ENCODE measurements around the gene KRT2. TPM values are rescaled to one million over a fixed set of nuclear protein-coding genes. Genes with fewer than 3 reads are reported as not detected.
"Not testable (repeated sequence)": the region's sequence is repeated elsewhere in the genome, so short reads cannot be mapped to it uniquely, and the experiment has no call there.

The KRT2 gene
- total RNA-seq, 2 experiments from 2014 or later = 0.10 TPM; not detected in 1

GRCh38 chr12:52673713-52674432 is 21.9 kb upstream of the KRT2 start:
- Mint-ChIP-seq H3K27ac (no peak overlapping the region), H3K4me3 (no peak overlapping the region), H3K27me3 (ENCODE audit: low read depth) (peaks cover 20% of the 10 kb centered on the region), H3K4me1 (ENCODE audit: low read depth) (no peaks in the 10 kb centered on the region), H3K9me3 (ENCODE audit: insufficient read depth) (no peaks in the 10 kb centered on the region), H3K36me3 (ENCODE audit: low read depth) (no peaks in the 10 kb centered on the region)
- ChIA-PET CTCF (interaction anchor here (0.6 to 1.0 kb wide), 2 partner anchors 55 to 356 kb away, joined by 3 read pairs; no protein-coding TSS in a partner anchor), POLR2A (interaction anchor here (0.7 kb wide), 1 partner anchor 621 kb away, joined by 3 read pairs; the partner anchor contains the start of gene PFDN5)
- ATAC-seq (no peak), DNase-seq (no peak)

DNA sequence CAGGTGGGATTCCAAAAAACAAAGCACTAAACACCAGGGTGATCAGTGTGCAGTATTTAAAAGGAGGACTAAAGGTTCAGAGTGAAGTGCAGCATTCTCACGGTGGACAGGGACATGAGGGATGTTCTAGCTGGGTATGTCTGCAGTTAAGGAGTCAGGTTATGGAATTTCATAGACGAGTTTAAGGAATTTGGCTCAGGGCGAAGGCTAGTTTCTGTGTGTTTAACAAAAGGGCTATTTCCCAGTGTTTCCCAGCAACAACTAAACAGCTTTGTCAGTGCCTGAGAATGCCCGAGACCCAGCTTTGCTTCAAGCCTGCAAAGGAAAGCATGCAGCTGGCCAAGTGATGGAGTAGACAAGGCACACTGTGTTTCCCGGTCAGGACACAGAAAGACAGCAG is 21.2 kb upstream of the KRT2 start:
- Mint-ChIP-seq H3K4me1 (ENCODE audit: low read depth) (no peaks in the 10 kb centered on the region), H3K4me3 (no peak overlapping the region), H3K36me3 (ENCODE audit: low read depth) (no peaks in the 10 kb centered on the region), H3K9me3 (ENCODE audit: insufficient read depth) (no peaks in the 10 kb centered on the region), H3K27ac (no peak overlapping the region), H3K27me3 (ENCODE audit: low read depth) (peaks cover 18% of the 10 kb centered on the region)
- no peak for DNase-seq
- ChIA-PET POLR2A (no interaction called here), CTCF (interaction anchor here (0.7 to 1.5 kb wide), 7 partner anchors 26 to 648 kb away, joined by 3 to 8 read pairs (median 4); no protein-coding TSS in a partner anchor)
- no peak for ATAC-seq

DNA sequence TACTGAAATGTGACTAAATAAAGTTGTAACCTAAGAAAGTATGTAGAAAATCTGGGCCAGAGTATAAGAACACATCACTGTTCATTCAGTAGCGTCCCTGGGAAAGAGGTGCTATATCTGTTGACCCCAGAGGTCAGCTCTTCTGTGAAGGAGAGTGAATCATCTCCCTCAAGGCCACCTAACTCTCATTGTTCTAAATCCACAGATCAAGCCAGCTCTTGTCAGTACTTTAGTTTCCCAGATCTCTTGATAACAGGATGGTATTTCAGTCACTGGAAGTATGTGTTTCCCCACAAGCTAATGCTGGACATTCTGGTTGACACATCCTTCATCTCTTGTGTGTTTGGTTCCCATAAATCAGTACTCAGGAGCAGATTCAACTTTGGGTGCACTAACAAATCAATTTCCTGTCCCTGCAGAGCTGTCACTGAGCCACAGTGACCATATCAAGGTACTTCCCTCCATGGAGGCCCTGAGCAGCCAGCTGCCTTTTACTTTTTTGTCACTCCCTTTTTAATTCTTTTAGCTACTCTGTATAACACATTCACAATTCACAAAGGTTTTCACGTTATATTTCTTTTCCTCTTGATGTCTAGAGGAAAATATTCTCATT is 20.4 kb upstream of the KRT2 start:
- POLR2A ChIA-PET = no interaction called here
- CTCF ChIA-PET = interaction anchor here (0.7 to 1.5 kb wide), 7 partner anchors 25 to 647 kb away, joined by 3 to 8 read pairs (median 4); no protein-coding TSS in a partner anchor
- no peak for ATAC-seq

GRCh38 chr12:52670961-52671360 is 18.9 kb upstream of the KRT2 start:
- ChIA-PET POLR2A (no interaction called here), CTCF (no interaction called here)
- no peak for ATAC-seq
- DNase-seq = no peak
- Mint-ChIP-seq H3K4me1 (ENCODE audit: low read depth) (no peaks in the 10 kb centered on the region), H3K27me3 (ENCODE audit: low read depth) (peaks cover 9% of the 10 kb centered on the region), H3K4me3 (no peak overlapping the region), H3K27ac (no peak overlapping the region), H3K9me3 (ENCODE audit: insufficient read depth) (no peaks in the 10 kb centered on the region), H3K36me3 (ENCODE audit: low read depth) (no peaks in the 10 kb centered on the region)

More for the DNA sequence above, 20.4 kb upstream of the KRT2 start:
- no peaks in the 10 kb centered on the region for H3K4me1 Mint-ChIP-seq (ENCODE audit: low read depth)
- no peak overlapping the region for H3K4me3 Mint-ChIP-seq
- H3K9me3 Mint-ChIP-seq (ENCODE audit: insufficient read depth) = no peaks in the 10 kb centered on the region
- H3K27me3 Mint-ChIP-seq (ENCODE audit: low read depth) = peaks cover 13% of the 10 kb centered on the region
- H3K27ac Mint-ChIP-seq = no peak overlapping the region
- no peaks in the 10 kb centered on the region for H3K36me3 Mint-ChIP-seq (ENCODE audit: low read depth)
- DNase-seq = no peak

DNA sequence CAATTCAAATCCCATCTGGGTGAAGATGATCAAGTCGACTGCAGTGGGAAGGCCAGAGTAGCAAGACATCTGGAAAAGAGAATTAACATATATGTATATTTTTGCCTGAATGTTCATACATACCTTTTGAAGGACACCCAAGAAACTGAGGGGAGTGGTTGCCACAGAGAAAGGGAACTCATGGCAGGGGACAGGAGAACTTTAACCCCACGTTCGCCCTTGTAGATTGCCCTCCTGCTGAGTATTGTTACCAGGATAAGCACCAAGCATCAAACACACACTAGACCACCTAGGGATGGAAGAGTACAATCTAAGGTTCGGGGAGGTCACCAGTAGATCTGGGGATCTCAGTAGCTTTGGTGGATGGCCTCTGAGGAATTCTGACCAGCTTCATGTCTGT is 18.5 kb upstream of the KRT2 start:
- CTCF ChIA-PET = no interaction called here
- Mint-ChIP-seq H3K9me3 (ENCODE audit: insufficient read depth) (no peaks in the 10 kb centered on the region), H3K4me1 (ENCODE audit: low read depth) (no peaks in the 10 kb centered on the region), H3K36me3 (ENCODE audit: low read depth) (no peaks in the 10 kb centered on the region), H3K27me3 (ENCODE audit: low read depth) (peaks cover 9% of the 10 kb centered on the region), H3K4me3 (no peak overlapping the region), H3K27ac (no peak overlapping the region)
- DNase-seq = no peak
- POLR2A ChIA-PET = no interaction called here
- ATAC-seq = no peak

- DNase-seq; POLR2A ChIA-PET; H3K36me3 Mint-ChIP-seq (ENCODE audit: low read depth); H3K4me1 Mint-ChIP-seq (ENCODE audit: low read depth); H3K4me3 Mint-ChIP-seq; H3K27ac Mint-ChIP-seq; H3K9me3 Mint-ChIP-seq (ENCODE audit: insufficient read depth); ATAC-seq; CTCF ChIA-PET: not testable (repeated sequence)
- H3K27me3 Mint-ChIP-seq (ENCODE audit: low read depth) = peaks cover 10% of the 10 kb centered on the region
Measured at GRCh38 chr12:52669941-52670340, 17.9 kb upstream of the KRT2 start.

DNA sequence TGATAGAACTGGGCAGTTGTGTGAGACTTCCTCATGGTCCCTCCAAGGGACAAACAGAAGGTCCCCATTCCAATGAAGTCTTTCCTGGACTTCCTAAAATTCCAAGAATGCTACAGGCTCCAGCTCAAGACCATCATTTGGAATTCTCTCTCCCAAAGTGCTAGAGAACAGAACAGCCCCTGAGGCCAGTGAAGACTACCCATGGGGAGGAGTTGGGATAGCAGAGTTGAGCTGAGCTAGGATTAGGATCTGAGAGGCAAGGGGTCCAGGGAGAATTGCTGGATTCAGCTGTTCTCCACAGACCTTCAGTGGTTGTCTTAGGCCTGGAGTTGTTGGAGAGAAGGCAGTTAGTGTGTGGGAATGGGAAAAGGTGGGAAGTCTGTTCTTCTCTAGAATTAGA is 17.4 kb upstream of the KRT2 start:
- DNase-seq (no peak), ATAC-seq (no peak)
- Mint-ChIP-seq H3K27me3 (ENCODE audit: low read depth) (peaks cover 10% of the 10 kb centered on the region), H3K9me3 (ENCODE audit: insufficient read depth) (no peaks in the 10 kb centered on the region), H3K4me3 (no peak overlapping the region), H3K36me3 (ENCODE audit: low read depth) (no peaks in the 10 kb centered on the region), H3K4me1 (ENCODE audit: low read depth) (no peaks in the 10 kb centered on the region), H3K27ac (no peak overlapping the region)
- CTCF ChIA-PET = no interaction called here
- POLR2A ChIA-PET = no interaction called here

DNA sequence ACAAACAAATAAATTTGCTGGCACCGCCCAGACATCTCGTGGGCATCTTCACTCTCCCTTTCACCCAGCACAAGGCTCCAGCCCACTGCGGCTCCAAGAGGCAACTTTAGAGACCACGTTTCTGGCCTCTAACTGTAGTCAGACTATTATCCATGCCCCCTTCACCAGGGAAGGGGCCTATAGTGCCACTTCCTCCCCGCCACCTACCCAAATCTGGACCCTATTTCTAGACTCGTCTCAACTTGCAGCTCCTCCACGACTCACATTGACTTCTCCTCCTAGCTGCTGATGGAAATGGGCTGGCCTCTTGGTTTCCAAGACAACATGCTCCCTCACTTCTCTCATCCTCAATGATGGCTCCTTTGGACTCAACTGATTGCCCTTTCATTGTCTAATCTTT is 15.9 kb upstream of the KRT2 start:
- Mint-ChIP-seq H3K27me3 (ENCODE audit: low read depth) (peaks cover 9% of the 10 kb centered on the region), H3K4me3 (no peak overlapping the region), H3K4me1 (ENCODE audit: low read depth) (no peaks in the 10 kb centered on the region), H3K9me3 (ENCODE audit: insufficient read depth) (no peaks in the 10 kb centered on the region), H3K36me3 (ENCODE audit: low read depth) (no peaks in the 10 kb centered on the region), H3K27ac (no peak overlapping the region)
- ATAC-seq (no peak), DNase-seq (no peak)
- ChIA-PET CTCF (interaction anchor here (1.1 kb wide), 1 partner anchor 57 kb away, joined by 3 read pairs; no protein-coding TSS in a partner anchor), POLR2A (no interaction called here)

DNA sequence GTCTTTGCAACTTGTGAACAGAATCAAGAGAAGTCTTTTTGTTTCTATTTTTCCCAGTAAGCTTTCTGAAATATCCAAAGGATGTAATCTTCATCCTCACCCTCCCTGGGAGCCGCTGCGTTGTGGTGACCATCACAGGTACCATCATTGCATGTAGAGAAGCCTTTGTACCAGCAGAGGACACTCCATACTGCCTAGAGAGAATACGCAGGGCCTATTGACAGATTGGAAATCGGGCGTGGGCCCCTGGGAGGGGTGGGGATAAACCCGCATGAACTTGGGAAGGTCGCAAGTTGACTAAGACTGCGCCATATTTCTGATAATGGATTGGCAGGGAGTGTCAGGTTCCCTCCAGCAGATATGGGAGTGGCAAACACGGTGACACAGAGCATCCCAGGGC is 15.5 kb upstream of the KRT2 start:
- Mint-ChIP-seq H3K27ac (no peak overlapping the region), H3K36me3 (ENCODE audit: low read depth) (no peaks in the 10 kb centered on the region), H3K27me3 (ENCODE audit: low read depth) (peaks cover 9% of the 10 kb centered on the region), H3K9me3 (ENCODE audit: insufficient read depth) (no peaks in the 10 kb centered on the region), H3K4me3 (no peak overlapping the region), H3K4me1 (ENCODE audit: low read depth) (peaks cover under 1% of the 10 kb centered on the region)
- ChIA-PET POLR2A (no interaction called here), CTCF (interaction anchor here (0.7 to 1.3 kb wide), 4 partner anchors 23 to 203 kb away, joined by 3 to 4 read pairs (median 3); no protein-coding TSS in a partner anchor)
- no peak for DNase-seq
- no peak for ATAC-seq

DNA sequence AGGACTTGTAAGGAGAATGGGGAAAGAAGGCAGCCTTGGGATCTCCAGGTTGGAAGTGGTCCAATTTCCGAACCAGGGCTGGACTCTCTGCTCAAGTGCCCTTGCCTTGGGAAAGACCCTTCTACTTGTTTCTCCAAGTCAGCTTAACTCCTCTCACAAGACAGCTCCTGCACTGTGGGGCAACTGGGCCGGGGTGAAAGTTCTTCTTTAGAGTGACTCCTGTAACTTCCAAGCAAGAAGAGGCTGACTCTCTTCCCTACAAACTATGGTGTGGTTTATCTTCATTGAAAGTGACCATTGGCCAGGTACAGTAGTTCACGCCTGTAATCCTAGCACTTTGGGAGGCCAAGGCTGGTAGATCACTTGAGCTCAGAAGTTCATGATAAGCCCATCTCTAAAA is 14.5 kb upstream of the KRT2 start:
- no peaks in the 10 kb centered on the region for H3K36me3 Mint-ChIP-seq (ENCODE audit: low read depth)
- H3K9me3 Mint-ChIP-seq (ENCODE audit: insufficient read depth) = no peaks in the 10 kb centered on the region
- no peak overlapping the region for H3K4me3 Mint-ChIP-seq
- no peak overlapping the region for H3K27ac Mint-ChIP-seq
- H3K27me3 Mint-ChIP-seq (ENCODE audit: low read depth) = peaks cover 9% of the 10 kb centered on the region
- DNase-seq (no peak), ATAC-seq (no peak)
- CTCF ChIA-PET = interaction anchor here (1.3 to 1.7 kb wide), 3 partner anchors 12 to 80 kb away, joined by 3 to 8 read pairs (median 3); no protein-coding TSS in a partner anchor
- POLR2A ChIA-PET = interaction anchor here (0.6 kb wide), 1 partner anchor 230 kb away, joined by 3 read pairs; no protein-coding TSS in a partner anchor
- peaks cover 8% of the 10 kb centered on the region for H3K4me1 Mint-ChIP-seq (ENCODE audit: low read depth)

- H3K36me3 Mint-ChIP-seq (ENCODE audit: low read depth) = no peaks in the 10 kb centered on the region
- ChIA-PET POLR2A (no interaction called here), CTCF (interaction anchor here (1.4 to 2.0 kb wide), 3 partner anchors 53 to 80 kb away, joined by 3 to 6 read pairs (median 3); no protein-coding TSS in a partner anchor)
- peaks cover 8% of the 10 kb centered on the region for H3K27me3 Mint-ChIP-seq (ENCODE audit: low read depth)
- H3K4me1 Mint-ChIP-seq (ENCODE audit: low read depth) = peaks cover 8% of the 10 kb centered on the region
- no peak for ATAC-seq
- H3K27ac Mint-ChIP-seq = no peak overlapping the region
- no peak for DNase-seq
- H3K9me3 Mint-ChIP-seq (ENCODE audit: insufficient read depth) = no peaks in the 10 kb centered on the region
- no peak overlapping the region for H3K4me3 Mint-ChIP-seq
Measured at GRCh38 chr12:52663420-52663819, 11.4 kb upstream of the KRT2 start.

DNA sequence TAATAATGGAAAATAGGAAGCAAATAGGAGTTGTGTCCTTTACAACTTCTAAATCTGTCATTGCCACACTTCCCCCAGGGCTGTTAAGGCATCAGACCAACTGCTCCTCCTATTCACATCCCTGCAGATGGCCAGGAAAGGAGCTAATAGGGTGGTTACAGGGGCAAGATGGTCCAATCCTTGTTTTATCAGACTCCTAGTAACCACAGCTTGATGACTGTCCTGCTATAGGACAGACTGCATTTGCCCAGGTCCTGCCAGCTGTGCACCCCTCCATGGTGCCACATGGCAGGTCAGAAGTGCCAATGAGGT is 10.9 kb upstream of the KRT2 start:
- peaks cover 8% of the 10 kb centered on the region for H3K4me1 Mint-ChIP-seq (ENCODE audit: low read depth)
- ChIA-PET CTCF (interaction anchor here (1.4 to 2.0 kb wide), 3 partner anchors 53 to 79 kb away, joined by 3 to 6 read pairs (median 3); no protein-coding TSS in a partner anchor), POLR2A (no interaction called here)
- H3K27me3 Mint-ChIP-seq (ENCODE audit: low read depth) = peaks cover 7% of the 10 kb centered on the region
- no peak overlapping the region for H3K4me3 Mint-ChIP-seq
- H3K36me3 Mint-ChIP-seq (ENCODE audit: low read depth) = no peaks in the 10 kb centered on the region
- no peaks in the 10 kb centered on the region for H3K9me3 Mint-ChIP-seq (ENCODE audit: insufficient read depth)
- DNase-seq (no peak), ATAC-seq (no peak)
- no peak overlapping the region for H3K27ac Mint-ChIP-seq

Measured in activated CD8-positive, alpha-beta T cell treated with anti-CD3 and anti-CD28 coated beads, Interleukin-2, amount 10 ng/mL, durations not matched to agents 7 days and 5 days (primary cell).